Epithelial cell of esophagus (primary cell): Measurements from ENCODE around the gene SLC19A1.

Experiments
- DNase-seq: peaks from one replicate; pipeline ENCODE4 v3.0.0; 2010; ENCODE audit warnings: low read depth
- H3K4me3 ChIP-seq: 2 replicates; pipeline ENCODE4 v1.5.1; 2011; ENCODE audit warnings: mild to moderate bottlenecking, low read length, control low read depth
- TF ChIP-seq, protein P1 (sequence below): IDR thresholded peaks from 2 replicates; pipeline ENCODE4 v1.5.1; 2011; ENCODE audit warnings: low read depth, mild to moderate bottlenecking, low read length, control low read depth, inconsistent platforms; ENCODE audit not compliant: insufficient read depth; ENCODE audit errors: missing control alignments

Gene SLC19A1

DNA sequence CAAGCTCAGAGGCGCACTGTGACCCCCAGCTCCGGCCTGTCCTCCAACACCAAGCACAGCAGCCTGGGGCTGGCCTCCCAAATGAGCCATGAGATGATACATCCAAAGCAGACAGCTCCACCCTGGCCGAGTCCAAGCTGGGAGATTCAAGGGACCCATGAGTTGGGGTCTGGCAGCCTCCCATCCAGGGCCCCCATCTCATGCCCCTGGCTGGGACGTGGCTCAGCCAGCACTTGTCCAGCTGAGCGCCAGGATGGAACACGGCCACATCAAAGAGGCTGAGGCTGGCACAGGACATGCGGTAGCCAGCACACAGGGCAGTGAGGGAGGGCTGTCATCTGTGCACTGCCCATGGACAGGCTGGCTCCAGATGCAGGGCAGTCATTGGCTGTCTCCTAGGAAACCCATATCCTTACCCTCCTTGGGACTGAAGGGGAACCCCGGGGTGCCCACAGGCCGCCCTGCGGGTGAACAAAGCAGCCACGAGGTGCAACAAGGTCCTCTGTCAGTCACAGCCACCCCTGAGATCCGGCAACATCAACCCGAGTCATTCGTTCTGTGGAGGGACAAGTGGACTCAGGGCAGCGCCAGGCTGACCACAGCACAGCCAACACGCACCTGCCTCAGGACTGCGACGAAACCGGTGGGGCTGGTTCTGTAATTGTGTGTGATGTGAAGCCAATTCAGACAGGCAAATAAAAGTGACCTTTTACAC, 29.1 kb downstream of the SLC19A1 start:
- peak; percentile 28 for DNase-seq
- TF ChIP-seq, protein P1, sequence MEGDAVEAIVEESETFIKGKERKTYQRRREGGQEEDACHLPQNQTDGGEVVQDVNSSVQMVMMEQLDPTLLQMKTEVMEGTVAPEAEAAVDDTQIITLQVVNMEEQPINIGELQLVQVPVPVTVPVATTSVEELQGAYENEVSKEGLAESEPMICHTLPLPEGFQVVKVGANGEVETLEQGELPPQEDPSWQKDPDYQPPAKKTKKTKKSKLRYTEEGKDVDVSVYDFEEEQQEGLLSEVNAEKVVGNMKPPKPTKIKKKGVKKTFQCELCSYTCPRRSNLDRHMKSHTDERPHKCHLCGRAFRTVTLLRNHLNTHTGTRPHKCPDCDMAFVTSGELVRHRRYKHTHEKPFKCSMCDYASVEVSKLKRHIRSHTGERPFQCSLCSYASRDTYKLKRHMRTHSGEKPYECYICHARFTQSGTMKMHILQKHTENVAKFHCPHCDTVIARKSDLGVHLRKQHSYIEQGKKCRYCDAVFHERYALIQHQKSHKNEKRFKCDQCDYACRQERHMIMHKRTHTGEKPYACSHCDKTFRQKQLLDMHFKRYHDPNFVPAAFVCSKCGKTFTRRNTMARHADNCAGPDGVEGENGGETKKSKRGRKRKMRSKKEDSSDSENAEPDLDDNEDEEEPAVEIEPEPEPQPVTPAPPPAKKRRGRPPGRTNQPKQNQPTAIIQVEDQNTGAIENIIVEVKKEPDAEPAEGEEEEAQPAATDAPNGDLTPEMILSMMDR = no peak
- no peak overlapping the region for H3K4me3 ChIP-seq

DNA sequence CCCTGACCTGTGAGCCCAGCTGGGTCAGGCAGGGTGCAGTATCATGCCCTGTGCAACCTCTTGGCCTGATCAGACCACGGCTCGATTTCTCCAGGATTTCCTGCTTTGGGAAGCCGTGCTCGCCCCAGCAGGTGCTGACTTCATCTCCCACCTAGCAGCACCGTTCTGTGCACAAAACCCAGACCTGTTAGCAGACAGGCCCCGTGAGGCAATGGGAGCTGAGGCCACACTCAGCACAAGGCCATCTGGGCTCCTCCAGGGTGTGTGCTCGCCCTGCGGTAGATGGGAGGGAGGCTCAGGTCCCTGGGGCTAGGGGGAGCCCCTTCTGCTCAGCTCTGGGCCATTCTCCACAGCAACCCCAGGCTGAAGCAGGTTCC, 29.6 kb downstream of the SLC19A1 start:
- TF ChIP-seq, protein P1 = no peak
- DNase-seq = no peak
- no peak overlapping the region for H3K4me3 ChIP-seq

DNA sequence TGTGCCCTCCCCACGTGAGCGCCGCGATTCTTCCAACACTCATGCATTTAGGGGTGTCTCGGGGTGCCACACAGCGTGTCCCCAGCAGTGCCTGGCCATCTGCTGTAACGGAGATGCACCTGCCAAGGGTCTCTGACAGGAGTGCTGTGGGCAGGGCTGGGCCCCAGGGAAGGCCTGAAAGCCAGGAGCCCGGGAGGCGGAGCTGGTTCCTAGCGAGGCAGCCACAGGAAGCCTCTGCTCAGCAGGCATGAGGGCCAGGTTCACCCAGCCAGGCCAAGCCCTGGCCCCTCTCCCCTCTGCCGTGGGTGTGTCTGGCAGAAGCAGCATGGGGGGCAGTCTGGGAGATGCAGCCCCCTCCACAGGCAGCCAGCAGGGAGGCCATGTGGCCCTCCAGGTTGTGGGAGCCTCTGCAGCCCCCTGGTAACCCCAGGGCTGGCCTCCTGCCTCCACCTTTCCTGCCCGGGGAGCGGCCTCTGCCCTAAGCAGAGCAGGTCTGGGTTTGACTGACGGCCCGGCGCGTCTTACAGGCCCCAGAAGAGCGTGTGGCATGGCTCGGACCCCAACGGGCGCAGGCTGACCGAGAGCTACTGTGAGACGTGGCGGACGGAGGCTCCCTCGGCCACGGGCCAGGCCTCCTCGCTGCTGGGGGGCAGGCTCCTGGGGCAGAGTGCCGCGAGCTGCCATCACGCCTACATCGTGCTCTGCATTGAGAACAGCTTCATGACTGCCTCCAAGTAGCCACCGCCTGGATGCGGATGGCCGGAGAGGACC, 30.4 kb downstream of the SLC19A1 start:
- TF ChIP-seq, protein P1 = no peak
- no peak for DNase-seq
- H3K4me3 ChIP-seq = no peak overlapping the region

DNA sequence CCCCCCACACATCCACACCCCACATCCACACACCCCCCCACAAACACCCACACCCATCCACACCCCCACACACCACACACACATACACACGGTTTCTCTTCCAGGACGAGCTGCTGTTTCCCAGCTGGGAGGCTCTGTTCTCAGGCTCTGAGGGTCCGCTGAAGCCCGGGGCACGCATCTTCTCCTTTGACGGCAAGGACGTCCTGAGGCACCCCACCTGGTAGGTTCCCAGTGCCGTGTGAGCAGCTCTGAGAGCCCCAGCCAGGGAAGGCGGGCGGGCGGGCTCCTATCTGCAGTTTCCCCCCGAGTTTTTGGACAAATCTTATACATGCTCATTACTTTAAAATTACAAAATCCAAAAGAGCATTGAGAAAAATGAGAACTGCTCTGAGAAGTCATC, 31.2 kb downstream of the SLC19A1 start:
- TF ChIP-seq, protein P1 = no peak
- DNase-seq = no peak
- H3K4me3 ChIP-seq = no peak overlapping the region

DNA sequence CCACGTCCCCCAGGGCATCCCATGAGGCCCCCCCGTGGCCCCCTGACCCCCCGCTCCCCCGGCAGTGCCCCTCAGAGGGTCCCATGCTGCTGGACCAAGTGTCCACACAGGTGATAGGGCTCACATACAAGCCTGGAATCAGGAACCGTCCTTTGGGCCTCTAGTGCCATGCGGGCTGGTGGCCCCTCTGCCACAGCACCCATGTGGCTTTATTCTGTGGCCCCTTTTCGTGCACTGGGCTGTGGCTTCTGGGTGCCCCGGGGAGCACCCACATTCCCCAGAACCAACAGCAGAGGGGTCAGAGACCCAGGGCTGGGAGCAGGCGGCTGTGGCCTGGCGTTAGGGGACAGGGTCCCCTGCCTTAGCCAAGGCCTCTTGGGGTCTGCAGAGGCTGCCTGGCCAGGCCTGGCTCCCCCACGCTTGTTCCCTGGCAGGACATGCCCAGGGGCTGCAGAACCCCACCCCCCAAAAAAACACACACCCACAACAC, 31.7 kb downstream of the SLC19A1 start:
- no peak overlapping the region for H3K4me3 ChIP-seq
- DNase-seq = no peak
- TF ChIP-seq, protein P1 = no peak

DNA sequence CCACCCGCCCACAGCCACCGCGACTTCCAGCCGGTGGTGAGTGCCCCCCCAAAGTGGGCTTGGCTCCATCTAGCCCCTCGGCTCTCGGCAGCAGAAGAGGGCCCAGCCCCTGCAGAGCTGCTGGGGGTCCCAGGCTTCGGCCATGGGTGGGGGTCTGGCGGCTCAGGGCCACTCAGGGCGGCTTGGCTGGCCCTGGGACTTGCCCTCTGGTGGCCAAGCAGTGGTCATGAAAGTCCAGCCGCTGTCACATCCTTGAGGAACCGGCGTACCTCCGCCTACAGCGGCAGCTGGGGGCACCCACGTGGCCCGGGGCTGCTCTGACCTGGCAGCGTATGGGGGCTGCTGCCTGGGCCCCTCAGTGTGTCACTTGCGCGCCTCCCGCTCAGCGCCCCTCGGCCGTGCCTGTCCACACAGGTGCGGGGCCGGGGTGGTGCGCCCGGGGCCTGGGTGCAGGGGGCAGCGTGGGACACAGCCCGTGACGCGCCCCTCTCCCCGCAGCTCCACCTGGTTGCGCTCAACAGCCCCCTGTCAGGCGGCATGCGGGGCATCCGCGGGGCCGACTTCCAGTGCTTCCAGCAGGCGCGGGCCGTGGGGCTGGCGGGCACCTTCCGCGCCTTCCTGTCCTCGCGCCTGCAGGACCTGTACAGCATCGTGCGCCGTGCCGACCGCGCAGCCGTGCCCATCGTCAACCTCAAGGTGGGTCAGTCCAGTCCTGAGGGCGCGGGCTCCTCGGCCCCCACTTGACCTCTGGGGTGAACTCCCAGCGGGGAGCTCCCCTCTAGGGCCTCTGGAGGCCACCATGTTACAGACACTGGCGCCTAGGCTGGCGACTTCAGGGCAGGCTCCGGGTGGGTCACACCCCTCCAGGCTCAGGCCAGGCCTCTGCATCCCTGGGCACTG, 32.4 kb downstream of the SLC19A1 start:
- DNase-seq = no peak
- H3K4me3 ChIP-seq = no peak overlapping the region
- TF ChIP-seq, protein P1 = no peak
